ENCODE results near the gene NUP214.
A peak's percentile ranks its signal among the peaks of the same experiment; 100 is the strongest.

Gene NUP214

DNA sequence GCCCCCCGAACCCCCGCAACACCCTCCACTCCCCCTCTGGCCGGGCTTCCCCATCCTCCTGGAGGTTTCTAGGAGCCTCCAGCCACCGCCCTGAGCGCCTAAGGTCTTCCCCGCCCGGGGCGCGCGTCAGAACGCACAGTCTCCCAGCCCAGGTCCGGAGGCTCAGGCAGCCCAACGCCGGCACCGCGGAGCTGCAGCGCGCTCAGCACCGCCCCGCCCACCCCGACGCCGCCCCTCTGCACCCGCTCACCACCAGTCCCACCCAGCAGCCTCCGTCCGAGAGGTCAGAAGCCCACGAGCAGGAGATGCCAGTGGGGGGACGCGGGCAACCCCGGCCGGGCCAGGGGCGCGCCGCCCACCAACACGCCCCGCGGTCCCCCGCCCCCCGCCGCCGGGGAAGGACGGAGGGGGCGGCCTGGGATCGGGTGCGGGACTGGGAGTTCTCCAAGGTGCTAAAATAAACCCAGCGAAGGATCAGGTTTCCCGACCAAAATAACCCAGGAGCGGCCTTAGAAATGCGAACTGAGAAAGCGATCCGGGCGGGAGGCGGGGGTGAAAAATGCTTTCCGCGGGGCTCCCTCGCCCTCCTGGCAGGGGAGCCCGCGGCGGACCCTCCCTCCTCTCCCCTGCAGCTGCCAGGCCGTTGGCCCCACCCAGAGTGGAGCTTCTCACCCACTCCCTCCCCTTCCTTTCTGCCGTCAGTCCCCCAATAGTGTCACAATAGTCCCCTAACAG, 157.5 kb downstream of the NUP214 start:
- TF ChIP-seq CTCF (IDR thresholded peaks at IDR 0.05) = no peak
- no peaks in the 10 kb centered on the region for H3K9me3 ChIP-seq
- peak overlapping the region in 1 of 2 donors; percentile 43 for H3K4me3 ChIP-seq
- H3K4me1 ChIP-seq = peaks cover 0 to 13% (median 11%) of the 10 kb centered on the region in 4 donors
- DNase-seq = no peak
- H3K36me3 ChIP-seq = no peaks in the 10 kb centered on the region
- no peak overlapping the region for H3K27ac ChIP-seq
- H3K27me3 ChIP-seq = peaks cover 0 to 40% of the 10 kb centered on the region in 2 donors
- intact Hi-C loops (cut with DNase I; ENCODE audit: low total_unique reads) = no loop called here
